ENCODE measurements around the gene PGA4.
"Not testable (repeated sequence)": the region's sequence is repeated elsewhere in the genome, so short reads cannot be mapped to it uniquely, and the experiment has no call there.

PGA4 gene

DNA sequence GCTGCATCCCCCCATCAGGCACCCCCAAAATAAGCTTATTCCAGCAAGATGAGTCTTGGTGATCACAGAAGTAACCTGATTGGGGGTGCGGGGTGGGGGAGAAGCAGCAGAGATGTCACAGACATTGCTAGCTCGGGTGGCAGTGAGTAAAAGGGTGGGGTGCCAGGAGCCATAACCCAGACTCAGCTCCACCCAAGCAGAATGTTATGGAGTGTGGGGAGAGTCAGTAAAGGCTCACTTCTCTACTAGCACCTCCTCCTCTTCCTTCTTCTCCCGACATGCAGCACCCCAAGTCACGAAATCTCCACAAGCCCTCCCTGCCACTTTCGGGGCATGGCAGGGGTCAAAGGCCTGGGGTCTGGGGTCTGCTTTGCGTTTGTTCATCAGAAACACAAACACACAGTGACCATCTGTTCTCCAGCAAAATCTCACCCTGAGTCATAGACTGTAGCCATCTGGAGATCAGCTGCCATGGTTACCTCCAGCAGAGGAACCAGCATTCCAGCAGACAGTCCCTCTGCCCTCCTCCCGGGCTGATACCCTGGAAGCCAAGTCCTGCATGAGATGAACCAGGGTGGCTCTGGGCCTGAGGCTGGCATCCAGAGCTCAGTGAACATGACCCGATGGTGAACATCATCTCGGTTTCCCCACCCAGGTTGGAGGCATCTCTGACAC, 14.4 kb upstream of the PGA4 start:
- not testable (repeated sequence) for DNase-seq

DNA sequence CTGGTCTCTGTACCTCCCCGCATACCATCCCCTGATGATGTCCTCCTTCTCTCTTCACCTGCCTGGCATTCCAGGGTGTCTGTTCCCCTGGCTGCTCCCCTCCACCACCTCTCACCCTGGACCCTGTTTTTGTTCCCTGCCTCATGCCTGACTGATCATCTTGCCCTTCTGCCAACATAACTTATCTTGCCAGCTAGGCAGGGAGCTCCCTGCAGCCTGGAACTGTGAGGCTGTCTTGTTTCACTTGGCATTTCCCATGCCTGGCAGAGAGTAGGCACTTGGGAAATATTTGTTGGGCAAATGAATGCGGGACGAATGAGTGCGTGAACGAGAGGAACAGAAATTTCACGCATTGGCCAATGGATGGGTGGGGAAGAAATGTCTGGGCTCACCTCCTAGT, 11.5 kb upstream of the PGA4 start:
- DNase-seq: not testable (repeated sequence)

DNA sequence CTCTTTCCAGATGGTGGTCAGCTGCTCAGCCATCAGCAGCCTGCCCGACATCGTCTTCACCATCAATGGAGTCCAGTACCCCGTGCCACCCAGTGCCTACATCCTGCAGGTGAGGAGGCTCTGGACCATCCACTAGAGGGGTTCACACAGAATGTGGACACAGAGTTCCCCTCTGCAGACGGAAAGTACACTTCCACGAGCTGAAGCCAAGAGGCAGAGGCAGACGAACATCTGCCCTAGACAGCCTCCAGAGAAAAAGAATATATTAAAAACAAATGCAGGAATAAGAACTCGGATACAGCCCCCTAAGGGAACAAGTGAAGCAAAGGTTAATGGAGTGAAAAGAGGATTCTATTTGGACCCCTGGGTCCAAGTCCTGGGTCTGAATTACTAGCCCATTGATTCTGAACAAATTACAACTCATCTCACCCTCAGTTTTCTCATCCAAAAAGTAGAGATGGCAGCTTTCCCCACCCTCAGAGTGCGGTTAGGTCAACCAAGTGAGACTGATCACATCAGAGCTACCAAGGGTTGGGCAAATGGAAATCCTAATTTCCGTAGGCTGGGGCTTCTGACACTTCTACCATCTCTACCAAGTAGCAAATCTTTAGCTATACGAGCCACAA, 10.7 kb upstream of the PGA4 start:
- not testable (repeated sequence) for DNase-seq

DNA sequence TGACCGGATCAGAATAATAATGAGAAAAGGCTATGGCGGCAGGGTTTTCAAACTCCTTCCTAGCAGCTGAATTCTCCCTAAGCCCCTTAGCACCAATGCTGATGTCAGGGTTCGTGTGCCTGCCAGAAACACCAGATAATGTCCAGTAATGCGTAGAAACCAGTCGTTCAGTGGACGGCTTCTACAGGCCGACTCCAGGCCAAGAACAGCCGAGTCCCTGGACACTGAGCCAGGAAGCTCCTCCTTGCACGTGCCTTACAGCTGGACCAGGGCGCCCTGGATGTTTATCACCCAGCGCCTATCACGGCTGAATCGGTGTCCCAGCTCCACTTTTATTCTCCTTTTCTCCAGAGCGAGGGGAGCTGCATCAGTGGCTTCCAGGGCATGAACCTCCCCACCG, 9.9 kb upstream of the PGA4 start:
- DNase-seq: not testable (repeated sequence)

DNA sequence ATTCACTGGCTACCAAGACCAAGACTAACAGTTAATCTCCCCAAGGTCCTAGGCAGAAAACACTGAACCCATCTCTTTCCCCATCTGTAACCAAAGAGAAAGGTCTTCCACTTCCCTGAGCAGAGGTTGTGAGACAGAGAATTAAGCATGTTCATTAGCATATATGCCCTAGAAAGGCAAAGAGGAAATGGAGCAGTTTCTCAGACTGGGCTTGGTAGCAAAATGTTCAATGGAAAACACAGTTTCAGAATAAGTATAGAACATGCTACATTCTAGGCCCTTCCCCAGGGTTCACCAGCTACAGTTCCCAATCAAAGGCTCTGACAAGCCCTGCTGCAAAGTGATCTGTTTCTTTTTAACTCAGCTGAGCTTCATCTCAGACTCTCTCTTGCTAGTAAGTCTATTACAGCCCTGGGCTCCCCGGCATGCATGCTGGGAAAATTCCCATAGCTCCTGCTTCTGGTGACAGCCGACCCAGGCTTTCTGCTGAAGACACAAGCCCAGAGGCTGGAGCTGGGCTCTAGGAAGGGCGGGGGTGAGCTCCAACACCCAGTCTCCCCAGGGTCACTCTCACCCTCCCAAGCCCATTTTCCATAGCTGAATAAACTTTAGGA, 8.3 kb upstream of the PGA4 start:
- DNase-seq: not testable (repeated sequence)

DNA sequence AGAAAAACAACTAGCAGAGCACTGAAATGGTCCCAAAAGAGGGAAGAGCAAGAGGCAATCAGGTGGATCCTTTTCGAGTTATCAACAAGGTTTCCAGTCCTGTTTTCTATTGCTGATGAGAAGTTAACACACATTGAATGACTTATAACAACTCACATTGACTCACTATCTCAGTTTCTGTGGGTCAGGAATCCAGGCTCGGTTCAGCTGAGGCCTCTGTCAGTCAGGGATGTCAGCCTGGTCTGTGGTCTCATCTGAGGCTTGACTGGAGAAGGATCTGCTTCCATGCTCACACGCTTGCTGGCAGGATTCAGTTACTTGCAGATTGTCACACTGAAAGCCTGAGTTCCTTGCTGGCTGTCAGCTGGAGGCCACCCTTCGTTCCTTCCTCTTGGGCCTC, 3.8 kb upstream of the PGA4 start:
- not testable (repeated sequence) for DNase-seq

DNA sequence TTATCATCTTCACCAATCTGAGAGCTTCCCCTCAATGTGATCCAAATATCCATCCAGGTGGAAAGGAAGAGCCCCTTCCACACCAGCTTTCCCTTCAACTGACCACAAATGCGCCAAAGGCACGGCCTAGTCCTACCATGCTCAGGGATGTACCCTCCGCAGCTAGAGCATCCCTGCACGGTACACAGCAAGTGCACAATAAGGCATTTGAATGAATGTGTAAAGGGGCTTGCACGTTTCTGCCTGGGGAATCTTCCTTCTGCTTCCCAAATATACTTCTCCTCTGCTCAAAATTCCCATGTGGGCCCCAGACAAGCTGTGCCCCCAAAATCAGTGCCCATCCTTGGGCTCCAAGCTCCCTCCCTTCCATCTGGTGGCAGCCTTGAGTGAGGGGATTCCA, 3.1 kb upstream of the PGA4 start:
- not testable (repeated sequence) for DNase-seq

DNA sequence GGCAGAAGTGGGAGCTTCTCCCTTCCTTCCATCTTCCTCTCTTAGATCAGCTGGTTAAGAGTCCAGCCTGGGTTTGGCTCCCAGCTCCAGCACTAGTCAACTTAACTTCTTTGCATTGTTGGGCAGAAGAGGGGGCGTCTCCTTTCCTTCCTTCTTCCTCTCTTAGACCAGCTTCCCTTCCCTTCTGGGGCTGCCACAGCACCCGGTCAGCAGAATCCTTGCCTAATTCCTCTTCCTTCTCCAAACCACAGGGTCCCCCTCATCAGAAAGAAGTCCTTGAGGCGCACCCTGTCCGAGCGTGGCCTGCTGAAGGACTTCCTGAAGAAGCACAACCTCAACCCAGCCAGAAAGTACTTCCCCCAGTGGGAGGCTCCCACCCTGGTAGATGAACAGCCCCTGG, 545 bp downstream of the PGA4 start:
- DNase-seq: not testable (repeated sequence)

DNA sequence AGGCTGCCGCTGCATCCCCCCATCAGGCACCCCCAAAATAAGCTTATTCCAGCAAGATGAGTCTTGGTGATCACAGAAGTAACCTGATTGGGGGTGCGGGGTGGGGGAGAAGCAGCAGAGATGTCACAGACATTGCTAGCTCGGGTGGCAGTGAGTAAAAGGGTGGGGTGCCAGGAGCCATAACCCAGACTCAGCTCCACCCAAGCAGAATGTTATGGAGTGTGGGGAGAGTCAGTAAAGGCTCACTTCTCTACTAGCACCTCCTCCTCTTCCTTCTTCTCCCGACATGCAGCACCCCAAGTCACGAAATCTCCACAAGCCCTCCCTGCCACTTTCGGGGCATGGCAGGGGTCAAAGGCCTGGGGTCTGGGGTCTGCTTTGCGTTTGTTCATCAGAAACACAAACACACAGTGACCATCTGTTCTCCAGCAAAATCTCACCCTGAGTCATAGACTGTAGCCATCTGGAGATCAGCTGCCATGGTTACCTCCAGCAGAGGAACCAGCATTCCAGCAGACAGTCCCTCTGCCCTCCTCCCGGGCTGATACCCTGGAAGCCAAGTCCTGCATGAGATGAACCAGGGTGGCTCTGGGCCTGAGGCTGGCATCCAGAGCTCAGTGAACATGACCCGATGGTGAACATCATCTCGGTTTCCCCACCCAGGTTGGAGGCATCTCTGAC, 4.5 kb downstream of the PGA4 start:
- DNase-seq: not testable (repeated sequence)

DNA sequence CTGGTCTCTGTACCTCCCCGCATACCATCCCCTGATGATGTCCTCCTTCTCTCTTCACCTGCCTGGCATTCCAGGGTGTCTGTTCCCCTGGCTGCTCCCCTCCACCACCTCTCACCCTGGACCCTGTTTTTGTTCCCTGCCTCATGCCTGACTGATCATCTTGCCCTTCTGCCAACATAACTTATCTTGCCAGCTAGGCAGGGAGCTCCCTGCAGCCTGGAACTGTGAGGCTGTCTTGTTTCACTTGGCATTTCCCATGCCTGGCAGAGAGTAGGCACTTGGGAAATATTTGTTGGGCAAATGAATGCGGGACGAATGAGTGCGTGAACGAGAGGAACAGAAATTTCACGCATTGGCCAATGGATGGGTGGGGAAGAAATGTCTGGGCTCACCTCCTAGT, 7.3 kb downstream of the PGA4 start:
- not testable (repeated sequence) for DNase-seq

DNA sequence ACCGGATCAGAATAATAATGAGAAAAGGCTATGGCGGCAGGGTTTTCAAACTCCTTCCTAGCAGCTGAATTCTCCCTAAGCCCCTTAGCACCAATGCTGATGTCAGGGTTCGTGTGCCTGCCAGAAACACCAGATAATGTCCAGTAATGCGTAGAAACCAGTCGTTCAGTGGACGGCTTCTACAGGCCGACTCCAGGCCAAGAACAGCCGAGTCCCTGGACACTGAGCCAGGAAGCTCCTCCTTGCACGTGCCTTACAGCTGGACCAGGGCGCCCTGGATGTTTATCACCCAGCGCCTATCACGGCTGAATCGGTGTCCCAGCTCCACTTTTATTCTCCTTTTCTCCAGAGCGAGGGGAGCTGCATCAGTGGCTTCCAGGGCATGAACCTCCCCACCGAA, 8.9 kb downstream of the PGA4 start:
- DNase-seq: not testable (repeated sequence)

DNA sequence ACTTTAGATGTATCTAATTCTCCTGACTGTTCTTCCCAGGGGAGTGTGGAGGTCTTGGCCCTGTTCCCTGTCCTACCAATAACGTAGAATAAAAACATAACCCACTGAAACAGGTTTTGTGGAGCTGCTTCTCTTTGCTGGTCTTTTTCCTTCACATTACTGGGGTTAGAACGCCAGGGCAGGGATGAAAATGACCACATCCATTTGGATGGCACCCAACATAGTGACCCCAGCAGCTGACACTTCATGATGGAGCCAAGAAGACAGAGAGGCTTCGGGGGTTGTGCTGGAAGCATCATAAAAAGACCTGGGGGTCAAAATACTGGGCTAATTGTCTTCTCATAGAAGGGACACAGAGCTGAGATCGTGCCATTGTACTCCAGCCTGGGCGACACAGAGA, 9.4 kb downstream of the PGA4 start:
- DNase-seq: not testable (repeated sequence)

DNA sequence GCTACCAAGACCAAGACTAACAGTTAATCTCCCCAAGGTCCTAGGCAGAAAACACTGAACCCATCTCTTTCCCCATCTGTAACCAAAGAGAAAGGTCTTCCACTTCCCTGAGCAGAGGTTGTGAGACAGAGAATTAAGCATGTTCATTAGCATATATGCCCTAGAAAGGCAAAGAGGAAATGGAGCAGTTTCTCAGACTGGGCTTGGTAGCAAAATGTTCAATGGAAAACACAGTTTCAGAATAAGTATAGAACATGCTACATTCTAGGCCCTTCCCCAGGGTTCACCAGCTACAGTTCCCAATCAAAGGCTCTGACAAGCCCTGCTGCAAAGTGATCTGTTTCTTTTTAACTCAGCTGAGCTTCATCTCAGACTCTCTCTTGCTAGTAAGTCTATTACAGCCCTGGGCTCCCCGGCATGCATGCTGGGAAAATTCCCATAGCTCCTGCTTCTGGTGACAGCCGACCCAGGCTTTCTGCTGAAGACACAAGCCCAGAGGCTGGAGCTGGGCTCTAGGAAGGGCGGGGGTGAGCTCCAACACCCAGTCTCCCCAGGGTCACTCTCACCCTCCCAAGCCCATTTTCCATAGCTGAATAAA, 10.5 kb downstream of the PGA4 start:
- DNase-seq: not testable (repeated sequence)

DNA sequence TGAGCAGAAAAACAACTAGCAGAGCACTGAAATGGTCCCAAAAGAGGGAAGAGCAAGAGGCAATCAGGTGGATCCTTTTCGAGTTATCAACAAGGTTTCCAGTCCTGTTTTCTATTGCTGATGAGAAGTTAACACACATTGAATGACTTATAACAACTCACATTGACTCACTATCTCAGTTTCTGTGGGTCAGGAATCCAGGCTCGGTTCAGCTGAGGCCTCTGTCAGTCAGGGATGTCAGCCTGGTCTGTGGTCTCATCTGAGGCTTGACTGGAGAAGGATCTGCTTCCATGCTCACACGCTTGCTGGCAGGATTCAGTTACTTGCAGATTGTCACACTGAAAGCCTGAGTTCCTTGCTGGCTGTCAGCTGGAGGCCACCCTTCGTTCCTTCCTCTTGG, 15.0 kb downstream of the PGA4 start:
- not testable (repeated sequence) for DNase-seq

DNA sequence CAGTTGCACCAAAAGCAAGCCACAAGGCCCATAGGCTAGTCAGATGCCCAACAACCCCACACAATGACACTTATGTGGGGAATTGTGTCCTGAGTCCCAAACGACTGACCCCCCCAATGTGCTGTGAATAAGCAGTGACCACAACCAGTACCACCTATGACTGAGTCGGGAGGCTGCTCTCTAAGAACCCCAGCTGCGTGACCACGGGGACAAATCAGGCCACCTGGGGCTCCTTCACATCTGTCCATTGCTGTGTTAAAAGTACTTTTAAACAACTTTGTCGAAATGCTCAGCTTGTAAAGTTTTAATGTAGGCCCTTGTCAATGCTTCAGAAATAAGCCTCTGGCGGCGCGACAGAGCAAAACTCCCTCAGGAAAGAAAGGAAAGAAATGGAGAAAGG, 18.1 kb downstream of the PGA4 start:
- DNase-seq: not testable (repeated sequence)

DNA sequence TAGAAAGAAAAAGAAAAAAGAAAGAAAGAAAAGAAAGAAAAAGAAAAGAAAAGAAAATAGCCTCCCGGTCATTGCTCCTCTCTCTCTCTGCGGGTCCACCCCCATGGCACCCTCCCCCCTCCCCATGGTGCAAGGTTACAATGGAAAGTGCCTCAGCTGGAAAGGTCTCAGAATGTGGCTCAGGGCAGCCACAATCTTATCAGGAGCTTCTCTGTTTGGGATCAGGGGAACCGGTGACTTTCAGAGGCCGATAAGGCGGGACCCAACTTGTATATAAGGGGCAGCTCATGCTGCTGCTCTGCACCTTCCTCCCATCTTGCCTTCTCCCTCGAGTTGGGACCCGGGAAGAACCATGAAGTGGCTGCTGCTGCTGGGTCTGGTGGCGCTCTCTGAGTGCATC, 18.7 kb downstream of the PGA4 start, which contains the start of gene PGA5:
PGA5 (plus strand) TSS at position 301 of the 400 bp plus-strand sequence; CDS start at position 353, 52 bp downstream.
- not testable (repeated sequence) for DNase-seq

DNA sequence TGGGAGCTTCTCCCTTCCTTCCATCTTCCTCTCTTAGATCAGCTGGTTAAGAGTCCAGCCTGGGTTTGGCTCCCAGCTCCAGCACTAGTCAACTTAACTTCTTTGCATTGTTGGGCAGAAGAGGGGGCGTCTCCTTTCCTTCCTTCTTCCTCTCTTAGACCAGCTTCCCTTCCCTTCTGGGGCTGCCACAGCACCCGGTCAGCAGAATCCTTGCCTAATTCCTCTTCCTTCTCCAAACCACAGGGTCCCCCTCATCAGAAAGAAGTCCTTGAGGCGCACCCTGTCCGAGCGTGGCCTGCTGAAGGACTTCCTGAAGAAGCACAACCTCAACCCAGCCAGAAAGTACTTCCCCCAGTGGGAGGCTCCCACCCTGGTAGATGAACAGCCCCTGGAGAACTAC, 19.4 kb downstream of the PGA4 start:
- not testable (repeated sequence) for DNase-seq

DNA sequence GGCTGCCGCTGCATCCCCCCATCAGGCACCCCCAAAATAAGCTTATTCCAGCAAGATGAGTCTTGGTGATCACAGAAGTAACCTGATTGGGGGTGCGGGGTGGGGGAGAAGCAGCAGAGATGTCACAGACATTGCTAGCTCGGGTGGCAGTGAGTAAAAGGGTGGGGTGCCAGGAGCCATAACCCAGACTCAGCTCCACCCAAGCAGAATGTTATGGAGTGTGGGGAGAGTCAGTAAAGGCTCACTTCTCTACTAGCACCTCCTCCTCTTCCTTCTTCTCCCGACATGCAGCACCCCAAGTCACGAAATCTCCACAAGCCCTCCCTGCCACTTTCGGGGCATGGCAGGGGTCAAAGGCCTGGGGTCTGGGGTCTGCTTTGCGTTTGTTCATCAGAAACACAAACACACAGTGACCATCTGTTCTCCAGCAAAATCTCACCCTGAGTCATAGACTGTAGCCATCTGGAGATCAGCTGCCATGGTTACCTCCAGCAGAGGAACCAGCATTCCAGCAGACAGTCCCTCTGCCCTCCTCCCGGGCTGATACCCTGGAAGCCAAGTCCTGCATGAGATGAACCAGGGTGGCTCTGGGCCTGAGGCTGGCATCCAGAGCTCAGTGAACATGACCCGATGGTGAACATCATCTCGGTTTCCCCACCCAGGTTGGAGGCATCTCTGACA, 23.3 kb downstream of the PGA4 start:
- not testable (repeated sequence) for DNase-seq

DNA sequence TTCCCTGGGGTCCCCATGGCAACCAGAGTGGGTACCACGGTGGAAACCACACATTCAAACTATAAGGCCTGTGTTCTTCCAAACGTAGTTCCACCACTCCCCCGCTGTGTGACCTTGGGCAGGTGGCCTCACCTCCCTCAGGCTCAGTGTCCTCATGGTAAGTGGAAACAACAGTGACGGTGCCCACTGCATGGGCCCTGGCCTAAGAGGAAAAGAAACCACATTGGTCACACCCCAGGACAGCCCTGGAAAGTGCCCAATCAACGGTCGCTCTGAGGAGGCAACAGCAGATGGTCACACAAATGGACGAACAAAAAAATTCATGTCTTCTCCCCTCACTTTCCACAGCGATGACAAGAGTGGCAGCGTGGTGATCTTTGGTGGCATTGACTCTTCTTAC, 25.9 kb downstream of the PGA4 start:
- not testable (repeated sequence) for DNase-seq

DNA sequence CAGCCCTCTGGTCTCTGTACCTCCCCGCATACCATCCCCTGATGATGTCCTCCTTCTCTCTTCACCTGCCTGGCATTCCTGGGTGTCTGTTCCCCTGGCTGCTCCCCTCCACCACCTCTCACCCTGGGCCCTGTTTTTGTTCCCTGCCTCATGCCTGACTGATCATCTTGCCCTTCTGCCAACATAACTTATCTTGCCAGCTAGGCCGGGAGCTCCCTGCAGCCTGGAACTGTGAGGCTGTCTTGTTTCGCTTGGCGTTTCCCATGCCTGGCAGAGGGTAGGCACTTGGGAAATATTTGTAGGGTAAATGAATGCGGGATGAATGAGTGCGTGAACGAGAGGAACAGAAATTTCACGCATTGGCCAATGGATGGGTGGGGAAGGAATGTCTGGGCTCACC, 27.1 kb downstream of the PGA4 start:
- DNase-seq: not testable (repeated sequence)

DNA sequence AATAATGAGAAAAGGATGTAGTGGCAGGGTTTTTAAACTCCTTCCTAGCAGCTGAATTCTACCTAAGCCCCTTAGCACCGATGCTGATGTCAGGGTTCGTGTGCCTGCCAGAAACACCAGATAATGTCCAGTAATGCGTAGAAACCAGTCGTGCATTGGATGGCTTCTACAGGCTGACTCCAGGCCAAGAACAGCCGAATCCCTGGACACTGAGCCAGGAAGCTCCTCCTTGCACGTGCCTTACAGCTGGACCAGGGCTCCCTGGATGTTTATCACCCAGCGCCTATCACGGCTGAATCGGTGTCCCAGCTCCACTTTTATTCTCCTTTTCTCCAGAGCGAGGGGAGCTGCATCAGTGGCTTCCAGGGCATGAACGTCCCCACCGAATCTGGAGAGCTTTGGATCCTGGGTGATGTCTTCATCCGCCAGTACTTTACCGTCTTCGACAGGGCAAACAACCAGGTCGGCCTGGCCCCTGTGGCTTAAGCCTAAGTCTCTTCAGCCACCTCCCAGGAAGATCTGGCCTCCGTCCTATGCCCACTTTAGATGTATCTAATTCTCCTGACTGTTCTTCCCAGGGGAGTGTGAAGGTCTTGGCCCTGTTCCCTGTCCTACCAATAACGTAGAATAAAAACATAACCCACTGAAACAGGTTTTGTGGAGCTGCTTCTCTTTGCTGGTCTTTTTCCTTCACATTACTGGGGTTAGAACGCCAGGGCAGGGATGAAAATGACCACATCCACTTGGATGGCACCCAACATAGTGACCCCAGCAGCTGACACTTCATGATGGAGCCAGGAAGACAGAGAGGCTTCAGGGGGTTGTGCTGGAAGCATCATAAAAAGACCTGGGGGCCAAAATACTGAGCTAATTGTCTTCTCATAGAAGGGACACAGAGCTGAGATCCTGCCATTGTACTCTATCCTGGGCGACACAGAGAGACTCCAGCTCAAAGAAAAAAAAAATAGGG, 28.9 kb downstream of the PGA4 start:
- not testable (repeated sequence) for DNase-seq
